Tibial nerve (tissue), 4 donors: ENCODE results near the gene SKP1.

Experiments used
- EP300 ChIP-seq, 2 donors: sonication (generic); formaldehyde crosslinking; IDR thresholded peaks; one replicate each; pipeline ENCODE4 v1.6.1; 2017; ENCODE audit warnings: antibody characterized with exemption in 2 of 2, mild to moderate bottlenecking in 1 of 2
- POLR2A ChIP-seq, 2 donors: fragments of 450-650 bp; IDR thresholded peaks; one replicate each; pipeline ENCODE4 v1.6.1; 2017; ENCODE audit warnings: antibody characterized with exemption in 2 of 2, mild to moderate bottlenecking in 2 of 2, moderate library complexity in 2 of 2
- TF ChIP-seq, protein P1 (sequence below), 5 experiments: fragments of 200-600 bp in 3 of 5; fragments of 450-650 bp in 2 of 5; sonication (generic) in 3 of 5; IDR thresholded peaks; one replicate each; pipeline ENCODE4 v1.5.1; 2016 to 2019; ENCODE audit warnings: antibody characterized with exemption in 5 of 5, mild to moderate bottlenecking in 3 of 5, moderate library complexity in 2 of 5

DNA sequence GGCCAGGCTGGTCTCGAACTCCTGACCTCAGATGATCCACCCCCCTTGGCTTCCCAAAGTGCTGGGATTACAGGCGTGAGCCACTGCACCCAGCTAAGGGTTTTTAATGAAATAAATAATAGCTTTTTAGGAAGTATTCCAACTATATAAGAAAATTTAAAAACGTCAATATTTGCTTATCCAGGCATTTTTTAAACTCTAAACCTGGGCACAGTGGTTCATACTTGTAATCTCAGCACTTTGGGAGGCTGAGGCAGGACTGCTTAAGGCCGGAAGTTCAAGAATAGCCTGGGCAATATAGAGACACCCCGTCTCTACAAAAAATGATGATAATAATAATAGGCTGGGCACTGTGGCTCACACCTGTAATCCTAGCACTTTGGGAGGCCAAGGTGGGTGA, 14.2 kb downstream of the SKP1 start:
- TF ChIP-seq, protein P1, sequence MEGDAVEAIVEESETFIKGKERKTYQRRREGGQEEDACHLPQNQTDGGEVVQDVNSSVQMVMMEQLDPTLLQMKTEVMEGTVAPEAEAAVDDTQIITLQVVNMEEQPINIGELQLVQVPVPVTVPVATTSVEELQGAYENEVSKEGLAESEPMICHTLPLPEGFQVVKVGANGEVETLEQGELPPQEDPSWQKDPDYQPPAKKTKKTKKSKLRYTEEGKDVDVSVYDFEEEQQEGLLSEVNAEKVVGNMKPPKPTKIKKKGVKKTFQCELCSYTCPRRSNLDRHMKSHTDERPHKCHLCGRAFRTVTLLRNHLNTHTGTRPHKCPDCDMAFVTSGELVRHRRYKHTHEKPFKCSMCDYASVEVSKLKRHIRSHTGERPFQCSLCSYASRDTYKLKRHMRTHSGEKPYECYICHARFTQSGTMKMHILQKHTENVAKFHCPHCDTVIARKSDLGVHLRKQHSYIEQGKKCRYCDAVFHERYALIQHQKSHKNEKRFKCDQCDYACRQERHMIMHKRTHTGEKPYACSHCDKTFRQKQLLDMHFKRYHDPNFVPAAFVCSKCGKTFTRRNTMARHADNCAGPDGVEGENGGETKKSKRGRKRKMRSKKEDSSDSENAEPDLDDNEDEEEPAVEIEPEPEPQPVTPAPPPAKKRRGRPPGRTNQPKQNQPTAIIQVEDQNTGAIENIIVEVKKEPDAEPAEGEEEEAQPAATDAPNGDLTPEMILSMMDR (IDR thresholded peaks at IDR 0.05) = no peak
- TF ChIP-seq POLR2A (IDR thresholded peaks at IDR 0.05) (no peak), EP300 (IDR thresholded peaks at IDR 0.05) (no peak)
